Measurements from ENCODE around the gene MRPS27. TPM values are rescaled to one million over a fixed set of nuclear protein-coding genes. Genes with fewer than 3 reads are reported as not detected.

The MRPS27 gene
- total RNA-seq, 4 donors from 2014 or later: 33.2 to 74.9 (median 62.3) TPM

- Histone ChIP-seq H3K4me3 (no peak overlapping the region), H3K27ac (peak overlapping the region in 2 of 4 donors; percentile 25 to 27), H3K36me3 (peaks cover 0 to 10% of the 10 kb centered on the region in 2 donors), H3K4me1 (peaks cover 0 to 27% of the 10 kb centered on the region in 2 donors), H3K9me3 (no peaks in the 10 kb centered on the region), H3K27me3 (no peaks in the 10 kb centered on the region)
- intact Hi-C loops (cut with DNase I; ENCODE audit: low total_unique reads) (no loop called here), in situ Hi-C loops (cut with MboI; ENCODE audit: low sequenced_read_pairs in 4 of 4) (no loop called here)
- TF ChIP-seq POLR2A (IDR thresholded peaks at IDR 0.05): no peak
- peak; percentile 69 to 72 for ATAC-seq
- peak in 1 of 2 donors; percentile 19 for DNase-seq
Measured at GRCh38 chr5:72226950-72227349, 93.1 kb downstream of the MRPS27 start.

- Histone ChIP-seq H3K4me3 (no peak overlapping the region), H3K36me3 (peaks cover 0 to 22% of the 10 kb centered on the region in 2 donors), H3K9me3 (no peaks in the 10 kb centered on the region), H3K4me1 (peaks cover 0 to 18% of the 10 kb centered on the region in 2 donors), H3K27ac (no peak overlapping the region), H3K27me3 (no peaks in the 10 kb centered on the region)
- DNase-seq: no peak
- ATAC-seq: no peak
- intact Hi-C loops (cut with DNase I; ENCODE audit: low total_unique reads) (no loop called here), in situ Hi-C loops (cut with MboI; ENCODE audit: low sequenced_read_pairs in 4 of 4) (no loop called here)
- TF ChIP-seq CTCF (IDR thresholded peaks at IDR 0.05 in 4 of 5, conservative IDR thresholded peaks at IDR 0.05 in 1 of 5): no peak
Measured at GRCh38 chr5:72225741-72226140, 94.3 kb downstream of the MRPS27 start.

- peaks cover 0 to 30% of the 10 kb centered on the region in 2 donors for H3K36me3 ChIP-seq
- TF ChIP-seq CTCF (IDR thresholded peaks at IDR 0.05 in 4 of 5, conservative IDR thresholded peaks at IDR 0.05 in 1 of 5) (no peak), POLR2A (IDR thresholded peaks at IDR 0.05) (no peak)
- no peaks in the 10 kb centered on the region for H3K9me3 ChIP-seq
- DNase-seq: no peak
- in situ Hi-C loops (cut with MboI; ENCODE audit: low sequenced_read_pairs in 4 of 4): no loop called here
- no peak overlapping the region for H3K27ac ChIP-seq
- peak in 1 of 2 donors; percentile 47 for ATAC-seq
- H3K4me3 ChIP-seq: no peak overlapping the region
- intact Hi-C loops (cut with DNase I; ENCODE audit: low total_unique reads): no loop called here
- H3K4me1 ChIP-seq: peaks cover 0 to 18% of the 10 kb centered on the region in 2 donors
- no peaks in the 10 kb centered on the region for H3K27me3 ChIP-seq
Measured at GRCh38 chr5:72224946-72225463, 95.0 kb downstream of the MRPS27 start.

GRCh38 chr5:72223371-72223770 is 96.7 kb downstream of the MRPS27 start:
- no peaks in the 10 kb centered on the region for H3K9me3 ChIP-seq
- no peak for TF ChIP-seq CTCF (IDR thresholded peaks at IDR 0.05 in 4 of 5, conservative IDR thresholded peaks at IDR 0.05 in 1 of 5)
- no peak for TF ChIP-seq POLR2A (IDR thresholded peaks at IDR 0.05)
- in situ Hi-C loops (cut with MboI; ENCODE audit: low sequenced_read_pairs in 4 of 4) (no loop called here), intact Hi-C loops (cut with DNase I; ENCODE audit: low total_unique reads) (no loop called here)
- DNase-seq: no peak
- ATAC-seq: no peak
- no peak overlapping the region for H3K4me3 ChIP-seq
- peaks cover 0 to 7% of the 10 kb centered on the region in 2 donors for H3K4me1 ChIP-seq
- H3K27me3 ChIP-seq: no peaks in the 10 kb centered on the region
- H3K27ac ChIP-seq: no peak overlapping the region
- peaks cover 0 to 46% of the 10 kb centered on the region in 2 donors for H3K36me3 ChIP-seq

- no peak for ATAC-seq
- in situ Hi-C loops (cut with MboI; ENCODE audit: low sequenced_read_pairs in 4 of 4) (no loop called here), intact Hi-C loops (cut with DNase I; ENCODE audit: low total_unique reads) (no loop called here)
- DNase-seq: no peak
- no peak for TF ChIP-seq POLR2A (IDR thresholded peaks at IDR 0.05)
- no peak for TF ChIP-seq CTCF (IDR thresholded peaks at IDR 0.05 in 4 of 5, conservative IDR thresholded peaks at IDR 0.05 in 1 of 5)
- no peaks in the 10 kb centered on the region for H3K9me3 ChIP-seq
- H3K4me1 ChIP-seq: peaks cover 0 to 6% of the 10 kb centered on the region in 2 donors
- no peak overlapping the region for H3K4me3 ChIP-seq
- peaks cover 0 to 50% of the 10 kb centered on the region in 2 donors for H3K36me3 ChIP-seq
- H3K27ac ChIP-seq: no peak overlapping the region
- no peaks in the 10 kb centered on the region for H3K27me3 ChIP-seq
Measured at GRCh38 chr5:72222521-72222920, 97.5 kb downstream of the MRPS27 start.
